Prostate gland (tissue), 2 donors: ENCODE measurements around the gene RHCE.

ENCODE experiments used
- CTCF ChIP-seq, 4 experiments: fragments of 200-600 bp in 2 of 4; fragments of 450-650 bp in 2 of 4; sonication (generic) in 2 of 4; IDR thresholded peaks; 1 replicate in 3 of 4; 2 replicates in 1 of 4; pipeline ENCODE4 v1.5.1; 2016 to 2019; ENCODE audit warnings: antibody characterized with exemption in 4 of 4, mild to moderate bottlenecking in 2 of 4, moderate library complexity in 2 of 4
- POLR2A ChIP-seq: fragments of 450-650 bp; IDR thresholded peaks from one replicate; pipeline ENCODE4 v1.6.1; 2016; ENCODE audit warnings: antibody characterized with exemption, mild to moderate bottlenecking

GRCh38 chr1:25338188-25338981, 82.2 kb downstream of the RHCE start, which contains the start of gene TMEM50A:
- TF ChIP-seq CTCF (IDR thresholded peaks at IDR 0.05) (peak in 1 of 4 experiments; percentile 10), POLR2A (peak; percentile 95)
